Breast epithelium (tissue), 3 donors: ENCODE data around the gene CPN1.

Source experiments
- CTCF ChIP-seq, 3 donors: fragments of 450-650 bp; IDR thresholded peaks; one replicate each; pipeline ENCODE4 v1.5.1; 2016 to 2017; ENCODE audit warnings: antibody characterized with exemption in 3 of 3, mild to moderate bottlenecking in 3 of 3, moderate library complexity in 3 of 3
- POLR2A ChIP-seq: fragments of 450-650 bp; IDR thresholded peaks from one replicate; pipeline ENCODE4 v1.6.1; 2016; ENCODE audit warnings: antibody characterized with exemption, mild to moderate bottlenecking, moderate library complexity
- POLR2AphosphoS5 ChIP-seq, 3 donors: sonication (generic); formaldehyde crosslinking; IDR thresholded peaks; one replicate each; pipeline ENCODE4 v1.6.1; 2017; ENCODE audit warnings: antibody characterized with exemption in 3 of 3

- no peak for TF ChIP-seq CTCF (IDR thresholded peaks at IDR 0.05)
- TF ChIP-seq POLR2AphosphoS5 (IDR thresholded peaks at IDR 0.05), result no peak
- no peak for TF ChIP-seq POLR2A
Measured at GRCh38 chr10:100021322-100021721, 60.3 kb downstream of the CPN1 start.
